ENCODE results near the gene HARBI1.

HARBI1 gene

DNA sequence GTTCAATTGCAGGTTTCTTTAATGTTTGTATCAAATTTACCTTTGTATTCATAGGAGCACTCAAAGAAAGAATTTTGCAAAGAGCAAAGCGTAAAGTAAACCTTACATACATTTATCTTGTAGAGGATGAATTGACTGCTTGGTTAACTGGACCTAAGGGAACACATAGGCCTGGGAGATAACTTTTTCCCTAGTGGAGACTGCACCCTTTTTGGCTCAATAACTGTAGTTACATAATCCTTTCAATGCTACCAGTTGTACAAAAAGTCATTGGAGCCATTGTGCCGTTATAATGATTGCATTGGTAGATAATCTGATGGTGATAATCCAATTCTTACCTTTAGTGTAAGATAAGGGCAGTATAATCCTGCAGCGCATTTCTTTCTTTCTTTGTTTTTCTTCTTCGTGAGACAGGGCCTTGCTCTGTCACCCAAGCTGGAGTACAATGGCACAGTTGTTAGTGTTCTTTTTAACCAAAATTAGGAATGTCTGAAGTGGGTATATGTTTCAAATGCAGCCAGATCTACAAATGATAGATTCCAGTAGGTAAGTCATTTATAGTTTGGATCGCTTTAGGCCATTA lies 18.6 kb upstream of the HARBI1 start:
- DNase-seq (ENCODE audit: low read depth) = no peak
- no peak overlapping the region for H3K4me3 ChIP-seq (replicated peaks; ENCODE audit: low read depth, low read length)
- TF ChIP-seq, protein P1, sequence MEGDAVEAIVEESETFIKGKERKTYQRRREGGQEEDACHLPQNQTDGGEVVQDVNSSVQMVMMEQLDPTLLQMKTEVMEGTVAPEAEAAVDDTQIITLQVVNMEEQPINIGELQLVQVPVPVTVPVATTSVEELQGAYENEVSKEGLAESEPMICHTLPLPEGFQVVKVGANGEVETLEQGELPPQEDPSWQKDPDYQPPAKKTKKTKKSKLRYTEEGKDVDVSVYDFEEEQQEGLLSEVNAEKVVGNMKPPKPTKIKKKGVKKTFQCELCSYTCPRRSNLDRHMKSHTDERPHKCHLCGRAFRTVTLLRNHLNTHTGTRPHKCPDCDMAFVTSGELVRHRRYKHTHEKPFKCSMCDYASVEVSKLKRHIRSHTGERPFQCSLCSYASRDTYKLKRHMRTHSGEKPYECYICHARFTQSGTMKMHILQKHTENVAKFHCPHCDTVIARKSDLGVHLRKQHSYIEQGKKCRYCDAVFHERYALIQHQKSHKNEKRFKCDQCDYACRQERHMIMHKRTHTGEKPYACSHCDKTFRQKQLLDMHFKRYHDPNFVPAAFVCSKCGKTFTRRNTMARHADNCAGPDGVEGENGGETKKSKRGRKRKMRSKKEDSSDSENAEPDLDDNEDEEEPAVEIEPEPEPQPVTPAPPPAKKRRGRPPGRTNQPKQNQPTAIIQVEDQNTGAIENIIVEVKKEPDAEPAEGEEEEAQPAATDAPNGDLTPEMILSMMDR (IDR thresholded peaks at IDR 0.05; ENCODE audit: low read length, missing control alignments) = no peak

DNA sequence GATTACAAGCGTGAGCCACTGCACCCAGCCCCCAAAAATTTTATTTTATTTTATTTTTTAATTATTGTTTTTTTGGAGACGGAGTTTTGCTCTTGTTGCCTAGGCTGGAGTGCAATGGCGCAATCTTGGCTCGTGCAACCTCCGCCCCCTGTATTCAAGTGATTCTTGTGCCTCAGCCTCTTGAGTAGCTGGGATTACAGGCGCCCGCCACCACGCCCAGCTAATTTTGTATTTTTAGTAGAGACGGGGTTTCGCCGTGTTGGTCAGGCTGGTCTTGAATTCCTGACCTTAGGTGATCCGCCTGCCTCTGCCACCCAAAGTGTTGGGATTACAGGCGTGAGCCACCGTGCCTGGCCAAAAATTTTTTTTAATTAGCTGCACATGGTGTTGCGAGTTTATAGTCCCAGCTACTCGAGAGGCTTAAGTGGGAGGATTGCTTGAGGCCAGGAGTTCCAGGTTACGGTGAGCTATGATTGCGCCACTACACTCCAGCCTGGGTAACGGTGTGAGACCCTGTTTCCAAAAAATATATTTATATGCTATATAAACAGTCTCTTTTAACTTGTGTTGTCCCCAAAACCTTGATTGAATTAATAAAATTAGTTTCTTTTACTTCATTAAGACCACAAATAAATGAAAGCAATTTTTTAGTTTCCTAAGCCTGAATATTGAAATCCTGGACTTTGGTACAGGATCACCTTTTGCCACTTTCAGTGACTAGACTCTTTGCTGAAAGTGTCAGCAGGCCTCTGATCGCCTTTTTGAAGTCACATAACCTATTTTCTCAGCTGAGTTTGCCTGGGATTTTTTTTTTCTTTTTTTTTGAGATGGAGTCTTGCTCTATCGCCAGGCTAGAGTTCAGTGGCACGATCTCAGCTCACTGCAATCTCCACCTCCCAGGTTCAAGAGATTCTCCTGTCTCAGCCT lies 16.5 kb upstream of the HARBI1 start:
- TF ChIP-seq, protein P1 (IDR thresholded peaks at IDR 0.05; ENCODE audit: low read length, missing control alignments) = no peak
- H3K4me3 ChIP-seq (replicated peaks; ENCODE audit: low read depth, low read length) = no peak overlapping the region
- no peak for DNase-seq (ENCODE audit: low read depth)

DNA sequence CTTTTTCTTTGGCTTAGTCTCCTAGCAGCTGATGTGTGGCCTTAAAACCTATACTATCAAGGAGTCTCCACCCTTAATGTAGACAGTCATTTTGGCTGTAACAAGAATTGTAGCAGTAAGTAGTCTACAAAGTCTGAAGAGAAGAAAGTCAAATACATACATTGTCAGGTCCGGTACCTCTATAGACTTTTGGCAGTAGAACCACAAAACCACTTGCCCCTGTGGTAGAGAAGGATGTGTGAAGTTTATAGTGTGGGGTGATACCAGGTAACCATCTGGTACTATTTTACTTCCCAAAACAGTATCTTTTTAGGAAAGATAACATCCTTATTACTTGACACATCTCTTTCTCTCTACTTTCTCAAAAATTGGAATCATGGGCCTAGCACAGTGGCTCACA lies 15.5 kb upstream of the HARBI1 start:
- no peak for DNase-seq (ENCODE audit: low read depth)
- no peak overlapping the region for H3K4me3 ChIP-seq (replicated peaks; ENCODE audit: low read depth, low read length)
- TF ChIP-seq, protein P1 (IDR thresholded peaks at IDR 0.05; ENCODE audit: low read length, missing control alignments) = no peak

DNA sequence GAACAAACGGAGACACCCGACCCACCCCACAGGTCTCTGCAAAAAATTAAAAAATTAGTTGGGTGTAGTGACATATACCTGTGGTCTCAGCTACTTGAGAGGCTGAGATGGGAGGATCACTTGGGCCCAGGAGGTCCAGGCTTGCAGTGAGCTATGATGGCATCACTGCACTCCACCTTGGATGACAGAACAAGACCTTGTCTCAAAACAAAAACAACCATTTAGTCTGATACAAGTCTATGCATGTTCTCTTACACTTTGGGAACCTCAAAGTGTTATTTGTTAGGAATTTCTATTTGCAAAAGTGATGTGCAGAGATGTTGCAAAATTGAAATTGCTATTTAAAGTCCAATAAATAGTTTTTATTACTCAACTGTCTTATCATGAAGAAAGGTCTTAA lies 14.6 kb upstream of the HARBI1 start:
- no peak overlapping the region for H3K4me3 ChIP-seq (replicated peaks; ENCODE audit: low read depth, low read length)
- no peak for DNase-seq (ENCODE audit: low read depth)
- TF ChIP-seq, protein P1 (IDR thresholded peaks at IDR 0.05; ENCODE audit: low read length, missing control alignments) = no peak

DNA sequence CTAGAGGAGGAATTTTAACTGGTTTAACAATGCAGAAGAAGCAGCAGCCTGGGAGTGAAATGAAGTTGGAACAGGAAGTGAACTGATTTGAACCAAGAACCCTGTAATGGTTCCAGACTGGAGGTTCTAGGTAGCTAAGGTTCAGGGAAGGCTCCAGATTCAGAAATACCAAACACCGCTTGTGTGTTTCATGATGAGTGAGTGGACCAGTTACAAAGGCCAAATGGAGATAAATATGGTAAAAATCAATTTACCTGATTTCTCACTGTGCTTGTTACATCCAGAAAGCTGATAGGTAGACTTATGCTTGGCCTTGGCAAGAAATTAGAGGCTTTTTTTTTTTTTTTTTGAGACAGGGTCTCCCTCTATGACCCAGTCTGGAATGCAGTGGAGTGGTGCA lies 13.2 kb upstream of the HARBI1 start:
- H3K4me3 ChIP-seq (replicated peaks; ENCODE audit: low read depth, low read length) = no peak overlapping the region
- TF ChIP-seq, protein P1 (IDR thresholded peaks at IDR 0.05; ENCODE audit: low read length, missing control alignments) = no peak
- DNase-seq (ENCODE audit: low read depth) = no peak

DNA sequence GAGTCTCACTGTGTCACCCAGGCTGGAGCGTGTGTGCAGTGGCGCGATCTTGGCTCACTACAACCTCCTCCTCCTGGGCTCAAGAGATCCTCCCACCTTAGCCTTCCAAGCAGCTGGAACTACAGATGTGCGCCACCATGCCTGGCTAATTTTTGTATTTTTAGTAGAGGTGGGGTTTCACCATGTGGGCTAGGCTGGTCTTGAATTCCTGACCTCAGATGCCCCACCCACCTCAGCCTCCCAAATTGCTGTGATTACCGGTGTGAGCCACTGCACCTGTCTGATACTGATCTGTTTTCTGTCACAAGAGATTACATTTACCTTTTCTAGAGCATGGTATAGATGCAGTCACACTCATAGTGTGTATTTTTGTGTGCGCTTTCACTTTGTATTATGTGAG lies 11.9 kb upstream of the HARBI1 start:
- no peak for DNase-seq (ENCODE audit: low read depth)
- TF ChIP-seq, protein P1 (IDR thresholded peaks at IDR 0.05; ENCODE audit: low read length, missing control alignments) = no peak
- H3K4me3 ChIP-seq (replicated peaks; ENCODE audit: low read depth, low read length) = no peak overlapping the region
